ENCODE results near the gene PARD3B.

Gene PARD3B

DNA sequence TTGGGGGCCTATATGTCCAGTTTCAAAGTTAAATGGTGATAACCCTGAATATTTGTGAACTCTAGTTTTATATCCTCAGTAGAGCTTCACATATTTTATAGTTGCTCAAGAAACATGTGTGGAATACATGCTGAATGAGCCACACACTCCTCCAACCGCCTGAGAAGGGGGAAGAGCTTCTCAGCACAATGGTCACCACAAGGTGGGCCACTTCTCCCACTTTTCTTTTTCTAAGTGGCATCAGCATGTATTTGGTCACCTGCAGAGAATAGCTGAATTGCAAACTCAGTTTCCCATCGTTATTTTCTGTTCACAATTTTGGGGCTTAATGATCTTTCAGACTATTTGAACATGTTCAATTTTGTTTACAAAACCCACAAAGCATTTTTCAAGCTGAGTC, 340.5 kb downstream of the PARD3B start:
- DNase-seq (ENCODE audit: extremely low read depth in 1 of 2, low read depth in 1 of 2) = no peak

DNA sequence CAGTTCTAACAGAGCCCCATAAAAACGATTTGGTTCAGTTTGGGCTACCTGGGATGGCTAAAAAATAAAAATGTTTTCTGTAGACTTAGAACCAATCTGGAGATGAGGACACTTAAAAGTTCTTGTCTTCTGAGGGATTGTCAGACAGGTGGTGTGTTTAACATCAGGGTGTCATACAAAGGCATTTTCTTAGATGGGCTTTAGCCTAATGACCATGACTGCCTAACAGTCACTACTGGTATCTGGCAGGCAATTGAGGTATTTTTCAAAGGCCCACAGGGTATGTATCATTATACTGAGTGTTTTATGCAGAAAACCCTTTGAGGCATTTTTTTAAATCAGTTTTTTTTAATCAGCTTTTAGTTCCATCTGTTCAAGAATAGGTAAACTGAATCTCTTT, 341.4 kb downstream of the PARD3B start:
- DNase-seq (ENCODE audit: extremely low read depth in 1 of 2, low read depth in 1 of 2) = no peak

DNA sequence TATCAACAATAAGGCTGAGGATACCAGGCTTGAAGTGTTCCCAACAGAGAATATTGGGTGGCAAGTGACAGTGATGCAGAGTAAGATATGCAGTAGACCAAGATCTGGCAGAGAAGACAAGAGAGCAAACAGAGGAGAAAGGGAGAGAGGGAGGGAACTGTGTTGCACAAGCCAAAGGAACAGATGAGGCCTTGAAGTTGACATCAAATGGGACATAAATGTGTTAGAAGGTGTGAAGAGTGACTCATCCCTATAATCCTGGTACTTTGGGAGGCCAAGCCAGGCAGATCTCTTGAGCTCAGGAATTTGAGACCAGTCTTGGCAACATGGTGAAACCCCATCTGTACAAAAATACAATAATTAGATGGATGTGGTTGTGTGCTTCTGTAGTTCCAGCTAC, 342.9 kb downstream of the PARD3B start:
- DNase-seq (ENCODE audit: extremely low read depth in 1 of 2, low read depth in 1 of 2) = no peak

DNA sequence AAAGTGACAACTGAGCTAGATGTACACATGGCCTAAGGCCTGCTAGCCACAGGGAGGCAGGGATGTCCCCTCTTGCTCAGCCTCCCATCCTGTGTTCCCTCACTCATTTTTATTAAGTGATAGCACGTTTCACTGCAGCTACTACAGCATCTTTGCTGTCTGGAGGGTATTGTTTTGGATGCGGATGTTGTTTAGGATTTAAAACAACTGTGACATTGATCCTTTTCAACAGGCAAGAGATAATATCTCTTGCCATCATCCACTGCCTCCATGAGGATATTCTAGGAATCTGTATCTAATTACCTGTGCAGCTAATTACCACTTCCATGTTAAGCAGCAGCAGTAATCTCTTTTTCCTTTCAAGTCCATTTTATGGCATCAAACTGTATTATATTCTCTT, 345.4 kb downstream of the PARD3B start:
- no peak for DNase-seq (ENCODE audit: extremely low read depth in 1 of 2, low read depth in 1 of 2)

DNA sequence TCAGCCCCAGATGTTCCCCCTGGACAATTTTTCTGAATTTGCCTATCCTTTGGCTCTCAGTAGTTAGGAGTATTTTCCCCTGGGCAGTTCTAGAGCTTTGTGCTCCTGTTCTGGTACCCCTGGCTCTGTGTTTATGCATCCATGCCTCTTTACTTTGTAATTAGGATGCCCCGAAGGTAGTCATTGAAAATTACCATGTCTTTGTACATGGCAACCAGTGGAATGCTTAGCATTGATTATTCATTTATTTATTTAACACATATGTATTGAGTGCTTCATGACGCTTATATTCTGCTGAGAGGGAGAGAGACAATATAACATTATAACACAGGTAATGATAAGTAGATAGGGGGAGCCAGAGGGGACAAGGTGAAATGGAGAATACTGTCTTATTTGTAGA, 346.5 kb downstream of the PARD3B start:
- DNase-seq (ENCODE audit: extremely low read depth in 1 of 2, low read depth in 1 of 2) = no peak

DNA sequence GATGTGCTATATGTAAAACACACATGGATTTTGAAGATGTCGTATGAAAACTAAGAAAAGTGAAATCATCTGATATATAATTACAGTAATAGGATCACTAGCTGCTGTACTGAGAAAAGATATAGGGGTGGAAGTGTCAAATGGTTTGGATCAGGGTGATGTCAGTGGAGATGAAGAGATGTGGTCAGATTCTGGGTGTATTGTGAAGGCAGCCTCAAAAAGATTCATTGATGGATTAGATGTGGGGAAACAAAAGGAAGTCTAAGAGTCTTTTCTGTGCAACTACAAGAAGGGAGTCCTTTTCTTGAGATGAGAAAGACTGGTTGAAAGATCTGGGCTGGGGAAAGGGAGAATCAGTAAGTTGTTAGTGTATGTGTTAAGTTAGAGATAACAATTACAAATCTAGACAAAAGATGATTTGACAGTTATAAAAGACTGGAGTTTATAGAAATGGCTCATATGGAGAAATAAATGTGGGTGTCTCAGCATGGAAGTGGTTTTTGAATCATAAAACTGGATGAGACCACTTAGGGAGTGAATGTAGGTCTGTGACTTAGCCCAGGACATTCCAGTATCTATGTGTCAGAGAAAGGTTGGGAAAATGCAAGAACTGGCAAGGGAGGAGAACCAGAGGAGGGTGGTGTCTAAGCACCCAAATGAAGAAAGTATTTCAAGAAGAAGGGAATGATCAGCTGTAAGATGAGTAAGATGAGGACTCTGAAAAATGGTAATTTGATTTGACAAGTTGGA, 347.4 kb downstream of the PARD3B start:
- no peak for DNase-seq (ENCODE audit: extremely low read depth in 1 of 2, low read depth in 1 of 2)

DNA sequence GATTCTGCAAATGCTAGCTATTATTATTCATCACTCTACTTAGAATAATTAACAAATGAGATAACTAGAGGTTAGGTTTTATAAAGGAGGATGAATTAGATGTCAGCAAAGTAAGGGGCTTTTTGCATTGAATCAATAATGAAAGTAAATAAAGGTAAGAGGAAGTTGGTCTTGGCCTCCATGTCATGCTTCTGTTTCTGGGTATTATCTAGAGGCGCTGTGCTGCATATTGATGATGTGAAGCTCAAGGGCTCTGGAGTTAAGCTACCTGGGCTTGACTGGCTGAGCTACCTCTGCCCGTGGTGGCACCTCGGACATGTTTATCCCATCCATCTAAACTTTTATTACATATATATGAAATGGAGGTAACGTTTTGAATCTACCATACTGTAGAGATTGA, 350.9 kb downstream of the PARD3B start:
- DNase-seq (ENCODE audit: extremely low read depth in 1 of 2, low read depth in 1 of 2) = no peak

DNA sequence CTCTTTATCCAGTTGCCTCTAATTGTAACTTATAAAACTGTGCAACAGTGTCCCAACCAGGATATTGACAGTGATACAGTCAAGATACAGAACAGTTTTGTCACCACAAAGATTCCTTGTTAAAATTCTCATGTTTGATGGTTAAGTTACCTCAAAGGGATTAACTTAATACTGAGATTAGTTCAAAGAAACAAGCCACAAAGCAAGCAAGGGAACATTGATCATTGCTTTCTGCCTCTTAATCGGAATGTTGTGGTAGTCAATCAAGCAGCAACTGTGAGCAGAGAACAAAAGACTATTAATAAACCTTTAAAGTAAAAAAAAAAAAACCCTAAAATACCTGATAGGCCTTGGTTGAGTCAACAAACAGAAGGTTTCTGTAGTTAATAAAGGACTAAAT, 352.3 kb downstream of the PARD3B start:
- no peak for DNase-seq (ENCODE audit: extremely low read depth in 1 of 2, low read depth in 1 of 2)

- DNase-seq (ENCODE audit: extremely low read depth in 1 of 2, low read depth in 1 of 2) = no peak
Observed at GRCh38 chr2:204898928-204899640, 353.8 kb downstream of the PARD3B start.

GRCh38 chr2:204899983-204900382, 354.7 kb downstream of the PARD3B start:
- DNase-seq (ENCODE audit: extremely low read depth in 1 of 2, low read depth in 1 of 2) = no peak

GRCh38 chr2:204900487-204900886, 355.2 kb downstream of the PARD3B start:
- DNase-seq (ENCODE audit: extremely low read depth in 1 of 2, low read depth in 1 of 2) = no peak

GRCh38 chr2:204900910-204901309, 355.6 kb downstream of the PARD3B start:
- no peak for DNase-seq (ENCODE audit: extremely low read depth in 1 of 2, low read depth in 1 of 2)

GRCh38 chr2:204901591-204901990, 356.3 kb downstream of the PARD3B start:
- no peak for DNase-seq (ENCODE audit: extremely low read depth in 1 of 2, low read depth in 1 of 2)

GRCh38 chr2:204909791-204910190, 364.5 kb downstream of the PARD3B start:
- no peak for DNase-seq (ENCODE audit: extremely low read depth in 1 of 2, low read depth in 1 of 2)

GRCh38 chr2:204913312-204913711, 368.0 kb downstream of the PARD3B start:
- no peak for DNase-seq (ENCODE audit: extremely low read depth in 1 of 2, low read depth in 1 of 2)

DNA sequence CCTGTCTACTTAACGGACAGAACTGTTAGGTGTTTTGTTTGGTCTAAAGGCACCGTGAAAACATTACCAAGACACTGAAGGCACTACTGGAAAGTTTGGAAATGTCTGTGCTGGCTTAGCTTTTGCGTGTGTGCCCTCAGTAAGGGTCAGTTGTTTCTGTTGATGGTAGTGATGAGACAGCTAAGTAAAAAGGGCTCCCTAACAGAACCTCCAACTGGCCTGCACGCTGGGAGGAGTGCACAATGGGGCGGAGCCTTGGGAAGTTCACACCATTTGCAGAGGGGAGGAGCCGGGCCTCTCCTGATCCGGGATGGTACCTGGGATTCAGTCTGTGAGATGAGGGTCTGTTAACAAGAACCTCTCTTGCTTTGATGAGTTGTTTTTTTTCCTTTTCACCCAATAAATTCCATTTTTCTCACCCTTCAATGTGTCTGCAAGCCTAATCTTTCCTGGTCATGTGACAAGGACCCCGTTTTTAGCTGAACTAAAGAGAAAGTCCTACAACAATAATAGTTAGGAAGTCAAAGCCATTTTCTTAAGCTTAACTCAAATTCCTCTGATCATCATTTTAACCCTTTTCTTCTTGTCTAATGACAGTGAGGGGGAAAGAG, 368.7 kb downstream of the PARD3B start:
- DNase-seq (ENCODE audit: extremely low read depth in 1 of 2, low read depth in 1 of 2) = no peak

- DNase-seq (ENCODE audit: extremely low read depth in 1 of 2, low read depth in 1 of 2) = no peak
Observed at GRCh38 chr2:204914708-204915107, 369.4 kb downstream of the PARD3B start.

DNA sequence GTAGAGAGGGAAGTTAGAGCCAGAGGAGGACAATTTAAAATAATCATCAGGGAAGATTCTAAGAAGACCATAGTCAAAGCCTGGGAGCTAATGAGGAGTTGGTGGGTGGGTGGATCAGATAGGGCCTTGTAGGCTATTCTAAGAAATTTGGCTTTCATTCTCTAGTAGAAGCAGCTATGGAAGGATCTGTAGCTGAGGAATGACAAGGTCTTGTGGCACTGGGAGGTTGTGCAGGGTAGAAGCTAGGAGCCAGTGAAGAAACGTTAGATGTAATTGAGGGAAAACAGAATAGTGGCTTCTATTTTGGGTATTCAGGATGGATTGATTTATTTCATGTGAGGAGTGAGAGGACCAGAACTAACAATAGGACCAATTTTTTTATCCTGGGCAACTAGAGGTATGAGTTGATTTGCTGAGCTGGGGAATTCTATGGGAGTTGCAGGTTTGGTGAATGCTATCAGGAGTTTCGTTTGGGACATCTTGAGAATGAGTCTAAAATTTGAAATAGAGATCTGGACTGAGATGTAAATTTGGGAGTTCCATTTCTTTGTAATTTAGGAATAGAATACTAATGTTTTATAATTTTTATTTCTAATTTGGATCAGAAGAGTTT, 371.9 kb downstream of the PARD3B start:
- no peak for DNase-seq (ENCODE audit: extremely low read depth in 1 of 2, low read depth in 1 of 2)

GRCh38 chr2:204920776-204921175, 375.5 kb downstream of the PARD3B start:
- DNase-seq (ENCODE audit: extremely low read depth in 1 of 2, low read depth in 1 of 2) = no peak

DNA sequence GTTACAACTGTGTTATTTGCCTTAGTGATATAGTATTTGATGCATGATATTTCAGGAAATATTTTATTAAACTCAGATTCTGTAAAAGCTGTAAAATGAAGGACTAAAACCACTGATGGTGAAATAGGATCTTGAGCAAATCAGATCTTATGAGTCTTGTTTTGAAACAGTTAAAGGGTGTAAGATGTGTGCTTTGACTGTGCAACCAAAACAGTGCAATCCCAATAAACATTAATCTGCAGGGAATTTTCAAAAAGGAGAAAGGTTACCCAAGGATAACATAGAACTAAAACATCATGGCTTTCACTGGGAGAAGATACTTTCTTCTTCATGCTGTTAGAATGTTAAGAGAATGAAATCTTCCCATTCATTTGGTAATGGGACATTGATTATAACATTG, 378.7 kb downstream of the PARD3B start:
- DNase-seq (ENCODE audit: extremely low read depth in 1 of 2, low read depth in 1 of 2) = no peak

DNA sequence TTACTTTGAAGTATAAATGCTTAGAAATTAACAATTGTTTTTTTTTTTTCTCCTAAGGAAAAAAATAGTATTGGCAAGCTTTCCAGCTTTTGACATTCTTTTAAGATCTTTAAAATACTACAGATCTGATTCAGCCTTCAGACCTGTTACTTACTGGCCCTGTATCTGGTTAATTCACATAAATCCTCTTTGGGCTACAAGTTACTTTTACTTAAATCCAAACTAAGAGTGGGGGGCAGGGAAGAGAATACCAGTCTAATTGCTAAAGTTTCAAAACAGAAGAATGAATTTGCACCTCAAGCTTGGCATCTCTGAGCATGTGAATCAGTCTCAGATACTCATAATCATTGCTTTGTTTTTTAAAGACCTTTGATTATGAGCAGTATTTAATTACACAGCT, 386.3 kb downstream of the PARD3B start:
- no peak for DNase-seq (ENCODE audit: extremely low read depth in 1 of 2, low read depth in 1 of 2)
